ENCODE data around the gene AMBP.

The AMBP gene

GRCh38 chr9:114112778-114113584, 34.9 kb upstream of the AMBP start:
- no peak for DNase-seq

GRCh38 chr9:114112325-114112724, 34.2 kb upstream of the AMBP start:
- no peak for DNase-seq

DNA sequence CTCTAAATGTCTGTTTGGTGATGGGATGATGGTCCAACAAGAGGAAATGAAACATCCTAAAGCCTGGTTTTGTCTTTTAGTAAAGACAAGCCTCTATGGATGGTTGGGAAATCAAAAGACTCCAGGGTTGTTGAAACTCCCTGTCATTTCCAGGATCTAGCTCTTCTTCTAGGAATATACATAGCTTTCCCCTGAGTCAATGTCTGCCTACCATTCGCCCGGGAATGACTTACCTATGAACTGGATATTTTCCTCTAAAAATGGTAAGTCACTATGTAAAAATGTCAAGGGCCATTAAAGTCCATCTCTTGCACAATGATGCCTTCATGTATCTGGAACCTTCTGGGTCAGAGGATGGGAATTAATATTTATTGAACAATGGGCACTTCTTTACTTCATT, 32.1 kb upstream of the AMBP start:
- DNase-seq: no peak

DNA sequence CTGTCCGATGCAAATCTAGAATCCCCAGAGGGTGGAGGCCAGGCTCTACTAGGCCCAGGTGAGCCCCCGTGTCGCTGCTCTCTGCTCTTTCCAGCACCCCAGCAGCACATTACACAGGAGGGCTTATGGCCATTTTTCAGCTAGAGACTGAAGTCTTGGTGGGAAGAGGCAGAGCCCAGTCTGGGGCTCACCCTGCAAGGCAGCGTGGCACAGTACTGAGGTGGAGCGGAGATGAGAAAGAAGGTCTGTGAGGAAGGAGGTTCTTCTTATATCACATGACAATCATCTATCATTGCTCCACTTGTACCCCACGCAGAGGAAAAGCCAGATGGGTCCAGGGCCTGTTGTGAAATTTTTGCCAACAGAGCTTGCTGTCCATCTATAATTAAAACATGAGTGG, 31.0 kb upstream of the AMBP start:
- no peak for DNase-seq

DNA sequence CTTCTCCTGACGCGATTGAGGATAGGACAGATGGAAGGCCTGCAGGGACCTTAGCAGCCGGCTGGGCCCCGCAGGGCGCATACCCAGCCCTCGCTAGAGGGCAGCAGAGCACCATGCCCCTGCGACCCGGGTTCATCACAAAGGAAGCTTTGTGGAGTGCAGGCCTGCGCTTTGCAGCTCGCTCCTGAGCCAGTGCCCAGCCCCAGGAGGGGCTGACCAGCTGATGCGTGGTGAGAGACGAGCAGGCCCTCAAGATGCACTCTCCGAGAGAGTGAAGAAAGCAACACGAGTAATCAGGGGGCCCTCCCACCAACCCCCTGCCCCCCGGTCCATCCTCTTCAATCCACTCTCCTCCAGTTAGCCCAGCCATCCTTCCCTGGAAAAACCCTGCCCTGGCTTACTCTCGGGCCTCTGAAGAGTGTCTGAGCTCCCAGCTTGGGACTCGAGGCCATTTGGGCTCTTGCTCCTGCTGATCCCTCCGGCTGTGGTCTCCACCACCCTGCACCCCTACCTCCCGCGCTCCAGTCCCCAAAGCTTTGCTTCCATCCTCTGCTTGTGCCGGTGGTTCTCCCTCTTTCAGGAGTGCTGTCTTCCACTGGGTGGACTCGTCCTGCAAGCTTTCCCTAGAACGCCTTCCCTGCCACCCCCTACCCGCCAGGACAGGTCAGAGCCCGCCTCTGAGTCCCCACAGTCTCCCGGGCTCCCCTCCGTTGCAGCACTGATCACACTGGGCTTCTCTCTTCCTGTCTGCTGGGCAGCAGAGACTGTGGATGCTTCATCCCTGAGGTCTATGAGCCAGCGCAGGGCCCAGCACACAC, 30.1 kb upstream of the AMBP start:
- peak in 2 of 5 experiments; percentile 25 to 53 for DNase-seq

DNA sequence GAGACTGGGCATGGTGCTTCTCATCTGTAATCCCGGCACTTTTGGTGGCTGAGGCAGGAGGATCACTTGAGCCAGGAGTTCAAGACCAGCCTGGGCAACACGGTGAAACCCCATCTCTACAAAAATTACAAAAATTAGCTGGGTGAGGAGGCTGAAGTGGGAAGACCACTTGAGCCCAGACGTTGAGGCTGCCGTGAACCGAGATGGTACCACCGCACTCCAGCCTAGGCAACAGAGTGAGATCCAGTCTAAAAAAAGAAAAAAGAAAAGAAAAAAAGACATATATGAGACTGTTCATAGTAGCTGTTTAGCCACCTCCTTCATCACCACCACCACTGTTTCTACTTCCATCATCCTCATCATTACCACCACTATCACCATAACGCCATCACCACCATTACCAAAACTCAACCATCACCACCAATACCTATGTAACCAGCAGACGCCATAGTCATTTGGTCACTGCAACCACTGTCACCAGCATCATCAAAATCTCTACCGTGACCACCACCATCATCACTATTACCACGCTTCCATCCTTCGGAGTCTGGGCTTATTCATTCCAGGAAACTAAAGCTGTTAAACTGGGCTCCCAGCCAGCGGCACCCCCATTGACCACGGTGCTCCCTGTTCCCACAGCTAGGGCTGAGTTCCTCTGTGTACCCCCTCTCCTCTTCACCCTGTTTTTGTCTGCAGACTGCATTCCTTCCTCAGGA, 29.3 kb upstream of the AMBP start:
- no peak for DNase-seq

GRCh38 chr9:114105236-114105635, 27.1 kb upstream of the AMBP start:
- no peak for DNase-seq

DNA sequence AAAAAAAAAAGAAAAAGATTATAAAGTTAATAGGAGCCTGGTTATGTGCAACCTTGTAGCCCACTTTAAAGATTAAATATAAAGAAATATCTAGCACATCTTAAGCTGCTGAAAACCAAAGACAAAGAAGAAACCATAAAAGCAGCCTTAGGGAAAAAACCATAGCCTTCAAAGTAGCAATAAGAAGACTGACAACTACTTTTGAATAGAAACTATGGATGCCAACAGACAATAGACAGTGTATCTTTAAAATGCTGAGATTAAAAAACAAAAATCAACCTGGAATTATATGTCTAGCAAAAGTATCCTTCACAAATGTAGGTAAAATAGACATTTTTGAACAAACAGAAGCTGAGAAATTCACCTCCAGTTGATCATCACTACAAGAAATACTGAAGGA, 24.4 kb upstream of the AMBP start:
- DNase-seq: no peak

DNA sequence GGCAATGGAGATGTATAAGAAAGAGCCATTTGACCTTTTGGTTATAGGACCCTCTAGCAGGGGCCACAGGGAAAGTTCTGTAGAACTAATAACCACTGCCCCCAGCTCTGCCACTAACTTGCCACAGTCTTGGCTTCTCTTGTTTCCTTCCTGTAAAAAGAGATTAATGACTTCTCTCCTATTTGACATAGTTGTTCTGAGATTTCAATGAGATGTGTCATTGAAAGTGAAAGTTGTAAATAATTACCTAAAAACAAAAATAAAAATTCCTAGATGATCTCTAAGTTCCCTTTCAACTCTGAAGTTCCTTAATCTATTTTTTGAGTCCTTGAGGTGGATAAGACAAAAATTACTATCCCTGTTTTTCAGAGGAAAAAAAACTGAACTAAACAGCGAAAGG, 22.4 kb upstream of the AMBP start:
- no peak for DNase-seq

- DNase-seq: no peak
Measured at GRCh38 chr9:114099669-114100270, 21.7 kb upstream of the AMBP start.

DNA sequence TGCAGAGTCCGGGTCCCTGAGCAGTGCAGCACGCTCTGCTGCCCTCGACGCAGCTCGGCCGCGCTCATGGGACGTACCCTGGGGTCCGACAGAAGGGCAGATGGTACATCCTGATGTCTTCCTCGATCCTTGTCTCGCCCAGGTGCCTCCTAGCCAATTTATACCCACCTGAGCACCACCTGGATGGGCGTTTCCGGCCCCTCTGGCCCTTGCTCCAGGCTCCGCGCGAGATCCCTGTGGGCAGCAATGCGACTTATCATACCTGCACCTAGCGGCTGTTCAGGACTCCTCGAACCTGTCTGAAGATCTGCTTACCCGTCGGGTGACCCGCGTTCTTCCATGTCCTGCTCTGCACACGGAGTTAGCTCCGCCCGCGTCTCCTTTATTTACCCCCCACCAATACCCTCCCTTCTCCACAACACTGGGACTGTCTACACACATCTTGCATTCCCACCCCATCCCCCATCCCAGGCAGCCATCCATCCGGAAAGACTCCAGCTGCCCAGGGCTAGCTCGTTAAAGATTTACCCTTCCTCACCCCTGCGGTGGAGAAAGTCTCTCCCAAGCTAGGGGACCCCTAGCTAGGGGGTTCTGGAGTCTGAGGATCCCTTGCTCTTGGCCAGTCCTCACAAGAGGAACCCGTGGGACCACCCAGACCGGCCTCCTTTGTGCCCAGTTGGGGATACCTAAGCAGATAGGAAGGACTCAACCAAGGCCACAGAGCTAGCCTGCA, 21.0 kb upstream of the AMBP start, which contains the start of gene KIF12:
TSS of gene KIF12 (minus strand) at position 357 of the 733 bp plus-strand sequence. CDS start at position 341, 16 bp downstream.
- DNase-seq: no peak

DNA sequence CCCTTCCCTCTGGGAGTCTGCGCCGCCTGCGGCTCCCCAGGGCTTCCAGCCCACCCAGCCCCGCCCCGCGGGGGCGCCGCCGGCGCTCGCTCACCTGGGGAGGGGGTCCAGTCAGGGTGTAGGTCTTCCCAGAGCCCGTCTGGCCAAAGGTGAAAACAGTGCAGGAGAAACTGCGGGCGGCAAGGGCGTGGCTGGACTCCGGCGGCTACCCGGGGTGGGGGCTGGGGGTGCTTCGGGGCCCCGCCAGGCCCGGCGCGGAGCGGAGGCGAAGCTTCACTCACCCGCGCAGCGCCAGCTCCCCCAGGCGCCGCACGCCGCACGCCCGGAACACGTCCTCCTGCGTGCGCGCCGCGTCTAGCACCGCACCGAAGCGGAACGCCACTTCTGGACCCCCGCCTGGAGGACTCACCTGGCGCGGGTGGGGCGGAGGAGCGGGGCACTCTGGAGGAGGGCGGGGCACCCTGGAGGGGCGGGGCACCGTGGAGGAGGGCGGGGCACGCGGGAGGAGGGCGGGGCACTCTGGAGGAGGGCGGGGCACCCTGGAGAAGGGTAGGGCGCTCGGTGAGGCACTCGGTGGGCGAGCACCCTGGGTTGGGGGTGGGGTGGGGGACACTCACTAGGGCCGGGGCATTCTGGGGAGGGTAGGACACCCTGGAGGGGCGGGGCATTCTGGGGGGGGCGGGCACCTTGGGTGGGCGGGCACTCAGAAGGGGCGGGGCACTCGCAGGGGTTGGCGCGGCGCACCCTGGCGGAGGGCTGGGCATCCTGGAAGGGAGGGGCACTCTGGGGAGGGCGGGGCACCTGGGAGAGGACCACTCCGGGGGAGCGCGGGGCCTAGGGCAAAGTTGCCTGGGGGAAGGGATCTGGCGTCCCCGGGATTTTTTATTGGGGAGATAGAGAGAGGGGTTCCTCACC, 20.2 kb upstream of the AMBP start:
- no peak for DNase-seq

- no peak for DNase-seq
Measured at GRCh38 chr9:114097613-114098020, 19.5 kb upstream of the AMBP start.

- DNase-seq: no peak
Measured at GRCh38 chr9:114096866-114097612, 18.9 kb upstream of the AMBP start.

DNA sequence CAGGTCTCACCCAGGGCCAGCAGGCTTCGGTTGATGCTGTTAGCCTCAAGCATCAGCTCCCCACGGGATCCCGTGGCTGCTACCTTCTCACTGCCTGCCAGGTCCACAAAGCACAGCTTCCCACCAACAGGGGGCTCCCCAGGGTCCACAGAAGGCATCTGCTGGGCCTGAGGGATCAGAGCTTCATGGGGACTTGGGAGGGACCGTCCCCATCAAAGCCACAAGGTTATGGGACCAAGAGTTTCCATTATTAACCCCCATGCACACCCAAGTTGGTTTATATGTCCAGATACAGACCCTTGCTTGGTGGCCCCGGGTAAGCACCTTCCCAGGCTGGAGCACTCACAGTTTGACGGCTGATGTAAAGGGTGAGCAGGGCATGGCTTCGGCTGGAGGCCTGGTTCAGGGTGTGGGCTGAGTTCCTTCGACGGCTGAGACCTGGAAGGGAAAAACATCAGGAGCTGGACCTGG, 18.0 kb upstream of the AMBP start:
- DNase-seq: no peak

DNA sequence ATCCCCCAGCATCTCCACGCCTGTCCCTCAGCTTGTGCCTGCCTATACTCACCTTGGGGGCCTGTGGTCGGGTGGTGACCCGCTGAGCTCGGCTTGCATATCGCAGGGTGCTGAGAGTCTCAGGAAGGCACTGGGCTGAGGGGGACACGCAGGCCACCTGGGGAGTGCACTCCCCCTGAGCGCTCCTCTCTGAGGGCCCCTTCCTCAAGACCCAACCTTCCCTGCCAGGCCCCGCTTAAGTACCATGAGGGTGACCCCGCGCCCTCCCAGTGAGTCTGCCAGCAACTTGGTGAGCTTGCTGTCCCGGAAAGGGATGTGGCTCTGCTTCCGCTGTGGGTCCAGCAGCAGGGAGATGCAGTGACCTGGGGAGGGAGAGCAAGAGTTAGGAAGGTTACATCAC, 16.9 kb upstream of the AMBP start:
- no peak for DNase-seq

DNA sequence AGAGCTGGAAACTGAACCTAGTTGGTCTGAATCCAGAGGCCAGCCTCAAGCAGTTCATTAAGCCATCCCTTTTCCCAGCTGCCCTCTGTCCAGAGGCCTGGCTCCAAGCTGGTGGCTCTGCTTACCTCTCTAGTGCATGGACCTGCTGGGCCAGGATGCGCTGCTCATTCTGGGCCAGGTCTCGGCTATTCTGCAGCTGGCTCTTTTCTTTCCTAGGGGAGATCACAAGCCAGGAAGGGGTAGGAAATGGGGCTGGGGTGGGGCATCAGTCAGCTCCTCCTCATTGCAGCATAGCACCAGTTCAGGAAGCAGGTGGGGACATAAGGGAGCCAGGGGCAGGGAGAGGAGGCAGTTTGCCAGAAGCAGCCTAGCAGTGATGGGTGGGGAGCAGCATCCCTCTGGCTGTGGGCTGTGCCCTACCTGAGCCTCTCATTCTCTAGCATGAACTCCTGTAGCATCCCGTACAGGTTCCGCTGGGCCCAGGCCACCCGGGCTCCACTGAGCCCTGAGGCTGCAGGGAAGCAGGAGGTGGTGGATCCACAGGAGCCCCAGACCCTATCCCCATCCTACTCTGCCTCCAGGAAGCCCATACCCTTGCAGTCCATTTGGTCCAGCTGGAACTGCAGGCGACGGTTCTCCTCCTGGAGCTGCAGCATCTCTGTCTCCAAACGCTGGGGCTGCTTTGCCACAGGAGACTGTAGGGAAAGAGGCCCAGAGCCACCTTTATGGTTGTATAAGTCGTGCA, 15.8 kb upstream of the AMBP start:
- no peak for DNase-seq

- DNase-seq: no peak
Measured at GRCh38 chr9:114093031-114093471, 15.0 kb upstream of the AMBP start.

DNA sequence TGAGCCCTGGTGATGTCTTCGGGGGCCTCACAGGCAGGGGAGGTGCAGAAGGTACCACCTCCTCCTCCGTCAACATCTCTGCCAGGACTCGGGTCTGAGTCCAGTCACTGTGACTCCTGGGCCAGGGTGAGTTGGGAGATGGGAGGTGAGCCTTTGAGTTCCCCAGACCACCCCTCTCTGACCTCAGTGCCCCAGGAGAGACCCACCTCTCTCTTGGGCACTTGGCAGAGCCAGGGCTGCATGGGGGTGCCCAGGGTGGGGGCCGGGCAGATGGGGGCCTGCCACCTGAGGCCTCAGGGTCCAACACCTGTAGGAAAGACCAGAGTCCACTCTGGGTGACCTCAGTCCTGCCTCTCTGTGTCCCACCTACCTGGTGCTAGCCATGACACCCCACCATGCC, 14.2 kb upstream of the AMBP start:
- DNase-seq: no peak
